ENCODE results near the gene RAB8A. TPM values are rescaled to one million over a fixed set of nuclear protein-coding genes. Genes with fewer than 3 reads are reported as not detected.

RAB8A gene
- total and polyA plus RNA-seq, 9 of the 15 experiments (the other 6 are each of a cell fraction or from before 2014, with no cell fraction given) = 11.2 to 102 (median 53.2) TPM

DNA sequence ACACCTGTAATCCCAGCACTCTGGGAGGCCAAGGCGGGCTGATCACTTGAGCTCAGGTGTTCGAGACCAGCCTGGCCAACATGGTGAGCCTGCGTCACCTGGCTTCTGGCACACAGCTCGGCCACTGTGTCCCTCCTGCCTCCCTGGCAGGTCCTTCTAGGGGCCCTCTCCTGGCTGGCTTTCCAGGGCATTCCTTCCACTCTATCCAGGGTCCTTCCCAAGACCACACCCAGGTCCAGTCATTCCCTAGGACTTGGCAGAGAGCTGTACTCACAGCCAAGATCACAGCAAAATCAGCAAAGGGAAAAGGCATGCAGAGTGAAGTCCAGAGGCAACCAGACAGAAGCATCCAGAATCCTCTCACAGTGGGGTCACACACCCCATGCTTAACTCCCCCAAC is 22.1 kb downstream of the RAB8A start (continued):
- no peak for TF ChIP-seq HDAC3 (IDR thresholded peaks at IDR 0.05; ENCODE audit: borderline replicate concordance, partially characterized antibody)

DNA sequence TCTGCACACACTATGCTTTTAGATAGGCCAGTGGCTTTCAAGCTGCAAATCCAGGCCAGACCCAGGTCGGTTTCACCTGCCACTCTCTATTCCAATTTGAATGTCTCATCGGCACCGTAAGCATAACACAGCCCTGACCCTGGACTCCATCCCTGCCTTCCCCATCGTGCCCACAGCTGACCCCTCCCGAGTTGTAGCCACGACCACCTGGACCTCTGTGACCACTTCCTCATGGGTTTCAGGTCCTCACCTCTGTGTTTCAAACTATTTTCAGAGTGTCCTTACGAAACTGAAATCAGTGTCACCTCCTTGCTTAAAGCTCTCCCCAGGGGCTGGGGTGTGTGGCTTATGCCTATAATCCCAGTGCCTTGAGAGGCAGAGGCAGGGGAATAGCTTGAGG is 22.8 kb downstream of the RAB8A start:
- intact Hi-C loops (cut with micrococcal nuclease) (no loop called here), in situ Hi-C loops (cut with MboI) (no loop called here)
- Histone ChIP-seq H3K27ac (ENCODE audit: extremely low read depth, low read depth, low read length) (no peak overlapping the region), H3K36me3 (ENCODE audit: control insufficient read depth, insufficient read depth, low read length) (peaks cover 38% of the 10 kb centered on the region; the same call in 2 of the 3 replicates), H2AFZ (ENCODE audit: low read depth, low read length) (no peak overlapping the region), H3K9me3 (replicated peaks; ENCODE audit: control insufficient read depth, insufficient read depth, low read depth, low read length) (no peaks in the 10 kb centered on the region), H3K27me3 (ENCODE audit: control insufficient read depth in 2 of 2, insufficient read depth in 2 of 2, low read length in 2 of 2) (no peaks in the 10 kb centered on the region), H3K4me1 (replicated peaks in 1 of 2; ENCODE audit: control insufficient read depth in 2 of 2, insufficient read depth in 2 of 2, low read length in 2 of 2) (peaks cover 0 to 4% of the 10 kb centered on the region in 2 experiments; a peak in 1 of 5 replicates), H3K9ac (ENCODE audit: insufficient read depth in 1 of 2, low read depth in 2 of 2, low read length in 2 of 2) (no peak overlapping the region), H4K20me1 (replicated peaks; ENCODE audit: control insufficient read depth, insufficient read depth, low read length) (peaks cover 4% of the 10 kb centered on the region; the same call in 1 of the 2 replicates), H3K4me3 (no peak overlapping the region), H3K9me1 (ENCODE audit: control insufficient read depth, insufficient read depth, low read length) (no peaks in the 10 kb centered on the region), H3K4me2 (ENCODE audit: insufficient read depth, low read length) (no peak overlapping the region), H3K79me2 (ENCODE audit: control insufficient read depth, insufficient read depth, low read length) (no peaks in the 10 kb centered on the region)
- TF ChIP-seq ZBED1 (IDR thresholded peaks at IDR 0.05) = no peak
- ATAC-seq (no peak), DNase-seq (ENCODE audit: extremely low read depth in 1 of 4, low spot score in 3 of 4) (no peak), FAIRE-seq (no peak)
- BruUV-seq (replicated peaks) = no TSS peak
- WGBS (ENCODE audit: insufficient coverage, low coverage, missing lambda C conversion rate) = 82% methylated on average over 7 of the region's 7 CpGs
- ChIA-PET CTCF (ENCODE audit: low intra/inter-chr PET ratio) (no interaction called here), POLR2A (interaction anchor here (0.7 to 2.0 kb wide), 3 partner anchors 11 to 497 kb away, joined by 3 to 7 read pairs (median 4); no protein-coding TSS in a partner anchor)

DNA sequence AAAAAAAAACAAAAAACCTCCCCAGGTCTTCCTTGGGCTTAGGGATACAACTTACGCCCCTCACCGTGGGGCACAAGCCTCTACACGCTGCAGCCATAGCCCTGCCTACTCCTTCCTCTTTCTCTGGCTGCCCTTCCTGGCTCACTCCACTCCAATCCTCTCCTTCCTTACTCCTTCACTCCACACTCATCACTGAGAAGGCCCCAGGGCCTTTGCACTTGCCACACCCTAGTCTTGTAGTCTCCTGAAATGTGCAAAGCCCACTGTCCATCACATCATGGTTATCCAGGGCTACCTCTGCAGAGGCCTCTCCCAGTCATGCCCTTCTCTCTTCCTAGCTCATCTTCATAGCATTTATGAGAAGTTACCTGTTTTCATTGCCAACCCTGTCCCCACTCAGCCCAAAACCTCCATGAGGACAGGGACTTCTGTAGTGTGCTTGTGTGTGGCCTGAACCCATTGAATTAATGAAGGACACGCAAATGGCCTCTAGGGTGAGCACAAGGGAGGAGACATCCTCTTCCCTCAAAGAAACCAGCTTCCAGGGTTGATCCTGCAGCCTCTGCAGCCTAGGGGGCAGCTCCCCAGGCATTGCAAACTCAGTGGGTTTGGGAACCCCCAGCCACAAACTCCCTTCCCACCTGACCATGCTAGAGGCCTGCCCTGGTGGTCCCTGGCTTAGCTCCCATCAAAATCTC is 23.9 kb downstream of the RAB8A start:
- Histone ChIP-seq H3K4me3 (no peak overlapping the region), H3K27me3 (ENCODE audit: control insufficient read depth in 2 of 2, insufficient read depth in 2 of 2, low read length in 2 of 2) (no peaks in the 10 kb centered on the region), H3K4me1 (replicated peaks in 1 of 2; ENCODE audit: control insufficient read depth in 2 of 2, insufficient read depth in 2 of 2, low read length in 2 of 2) (no peaks in the 10 kb centered on the region; a peak in 1 of 5 replicates), H3K27ac (ENCODE audit: extremely low read depth, low read depth, low read length) (no peak overlapping the region), H2AFZ (ENCODE audit: low read depth, low read length) (no peak overlapping the region), H3K79me2 (ENCODE audit: control insufficient read depth, insufficient read depth, low read length) (no peaks in the 10 kb centered on the region), H4K20me1 (replicated peaks; ENCODE audit: control insufficient read depth, insufficient read depth, low read length) (peaks cover 4% of the 10 kb centered on the region; the same call in 1 of the 2 replicates), H3K4me2 (ENCODE audit: insufficient read depth, low read length) (no peak overlapping the region), H3K9me3 (replicated peaks; ENCODE audit: control insufficient read depth, insufficient read depth, low read depth, low read length) (no peaks in the 10 kb centered on the region), H3K9ac (ENCODE audit: insufficient read depth in 1 of 2, low read depth in 2 of 2, low read length in 2 of 2) (no peak overlapping the region; a peak in 1 of 4 replicates), H3K9me1 (ENCODE audit: control insufficient read depth, insufficient read depth, low read length) (no peaks in the 10 kb centered on the region), H3K36me3 (ENCODE audit: control insufficient read depth, insufficient read depth, low read length) (peaks cover 29% of the 10 kb centered on the region; the same call in 2 of the 3 replicates)
- ChIA-PET POLR2A (interaction anchor here (0.6 to 0.8 kb wide), 2 partner anchors 12 to 38 kb away, joined by 3 to 4 read pairs; no protein-coding TSS in a partner anchor), CTCF (ENCODE audit: low intra/inter-chr PET ratio) (no interaction called here)
- no TSS peak for BruUV-seq (replicated peaks)
- 64% methylated on average over 3 of the region's 4 CpGs for WGBS (ENCODE audit: insufficient coverage, low coverage, missing lambda C conversion rate)
- ATAC-seq (no peak; the same call in 2 of the 3 replicates), FAIRE-seq (peak; percentile 49), DNase-seq (ENCODE audit: extremely low read depth in 1 of 4, low spot score in 3 of 4) (no peak)
- intact Hi-C loops (cut with micrococcal nuclease) = no loop called here
- in situ Hi-C loops (cut with MboI) = no loop called here
- TF ChIP-seq TCF3 (CRISPR knock-in tag; IDR thresholded peaks at IDR 0.05) (no peak), PHTF2 (CRISPR knock-in tag; IDR thresholded peaks at IDR 0.05) (no peak), RUNX1 (IDR thresholded peaks at IDR 0.05; ENCODE audit: low read depth) (no peak), RBM25 (IDR thresholded peaks at IDR 0.05; ENCODE audit: low read depth, low read length, severe bottlenecking) (peak; percentile 70), ZNF24 (IDR thresholded peaks at IDR 0.05) (peak; percentile 71), BCOR (IDR thresholded peaks at IDR 0.05) (0 out of 2 replicates have a peak, but pooled peaks have one; percentile 10), CBFA2T2 (conservative IDR thresholded peaks at IDR 0.05) (no peak), ZNF785 (CRISPR knock-in tag; IDR thresholded peaks at IDR 0.05) (no peak), TCF7L2 (IDR thresholded peaks at IDR 0.05; ENCODE audit: low read depth, low read length) (no peak)
- TF ChIP-seq, protein P1, sequence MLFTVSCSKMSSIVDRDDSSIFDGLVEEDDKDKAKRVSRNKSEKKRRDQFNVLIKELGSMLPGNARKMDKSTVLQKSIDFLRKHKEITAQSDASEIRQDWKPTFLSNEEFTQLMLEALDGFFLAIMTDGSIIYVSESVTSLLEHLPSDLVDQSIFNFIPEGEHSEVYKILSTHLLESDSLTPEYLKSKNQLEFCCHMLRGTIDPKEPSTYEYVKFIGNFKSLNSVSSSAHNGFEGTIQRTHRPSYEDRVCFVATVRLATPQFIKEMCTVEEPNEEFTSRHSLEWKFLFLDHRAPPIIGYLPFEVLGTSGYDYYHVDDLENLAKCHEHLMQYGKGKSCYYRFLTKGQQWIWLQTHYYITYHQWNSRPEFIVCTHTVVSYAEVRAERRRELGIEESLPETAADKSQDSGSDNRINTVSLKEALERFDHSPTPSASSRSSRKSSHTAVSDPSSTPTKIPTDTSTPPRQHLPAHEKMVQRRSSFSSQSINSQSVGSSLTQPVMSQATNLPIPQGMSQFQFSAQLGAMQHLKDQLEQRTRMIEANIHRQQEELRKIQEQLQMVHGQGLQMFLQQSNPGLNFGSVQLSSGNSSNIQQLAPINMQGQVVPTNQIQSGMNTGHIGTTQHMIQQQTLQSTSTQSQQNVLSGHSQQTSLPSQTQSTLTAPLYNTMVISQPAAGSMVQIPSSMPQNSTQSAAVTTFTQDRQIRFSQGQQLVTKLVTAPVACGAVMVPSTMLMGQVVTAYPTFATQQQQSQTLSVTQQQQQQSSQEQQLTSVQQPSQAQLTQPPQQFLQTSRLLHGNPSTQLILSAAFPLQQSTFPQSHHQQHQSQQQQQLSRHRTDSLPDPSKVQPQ (CRISPR knock-in tag; IDR thresholded peaks at IDR 0.05; ENCODE audit: borderline replicate concordance) = no peak
